ENCODE measurements around the gene PTPN7. TPM values are rescaled to one million over a fixed set of nuclear protein-coding genes. Genes with fewer than 3 reads are reported as not detected.
"Not testable (repeated sequence)": the region's sequence is repeated elsewhere in the genome, so short reads cannot be mapped to it uniquely, and the experiment has no call there.

PTPN7 gene
- total RNA-seq, 1 experiment from 2014 or later: not detected

DNA sequence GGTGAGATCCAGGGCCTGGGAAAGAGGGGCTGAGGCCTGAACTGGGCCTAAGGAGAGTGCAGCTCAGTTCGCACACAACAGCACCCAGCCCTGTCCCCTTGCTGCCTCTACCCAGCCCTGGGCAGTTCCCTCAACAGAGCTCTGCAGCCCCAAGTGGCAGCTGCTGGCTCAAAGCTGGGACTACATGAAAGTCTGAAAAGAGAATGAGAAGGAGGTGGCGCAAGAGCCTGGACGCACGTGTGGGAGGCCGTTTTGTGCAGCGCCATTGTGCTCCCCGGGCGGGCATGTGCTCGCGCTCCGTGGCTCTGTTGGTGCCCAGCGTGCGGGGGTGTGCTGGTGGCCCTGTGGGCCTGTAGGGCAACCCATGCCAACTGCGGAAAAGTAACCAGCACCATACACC lies 27.4 kb downstream of the PTPN7 start:
- no peak for DNase-seq (ENCODE audit: low read depth)

DNA sequence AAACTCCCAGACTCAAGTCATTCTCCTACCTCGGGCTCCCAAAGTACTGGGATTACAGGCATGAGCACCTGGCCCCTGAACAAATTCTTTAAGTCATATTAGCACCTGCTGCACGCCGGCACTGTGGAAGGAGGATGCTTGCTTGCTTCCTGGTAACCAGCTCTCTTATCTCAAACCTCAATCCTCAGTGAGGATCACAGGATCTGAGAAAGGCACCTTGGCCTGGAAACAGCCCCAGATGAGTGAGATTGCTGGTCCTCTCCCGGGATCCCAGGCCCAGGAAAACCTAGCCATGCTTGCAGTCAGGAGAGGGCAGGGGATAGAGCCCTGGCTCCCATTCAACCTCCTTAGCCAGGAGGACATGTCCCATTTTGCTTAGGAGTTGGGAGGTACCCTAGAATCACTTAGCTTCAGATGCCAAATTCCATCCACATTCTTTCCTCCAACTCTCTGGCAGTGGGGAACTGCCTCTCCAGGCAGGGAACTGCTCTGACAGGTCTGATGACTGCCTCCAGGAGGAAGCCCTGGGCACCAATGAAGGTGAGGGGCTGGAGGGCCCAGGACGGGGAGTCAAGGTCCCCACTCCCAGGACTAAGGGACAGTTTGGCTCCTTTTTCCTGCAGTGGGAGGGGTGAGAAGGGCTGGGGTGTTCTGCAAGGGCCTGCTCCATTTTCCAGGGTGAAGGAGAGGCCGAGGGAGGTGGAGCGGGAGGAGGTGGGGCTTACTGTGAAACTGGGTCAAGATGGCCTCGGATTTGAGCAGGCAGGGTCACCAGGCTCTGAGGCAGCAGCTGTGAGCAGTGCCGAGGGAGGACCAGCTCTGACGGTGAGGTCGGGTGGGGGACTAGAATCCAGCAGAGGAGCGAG lies 28.2 kb downstream of the PTPN7 start:
- DNase-seq (ENCODE audit: low read depth): no peak

DNA sequence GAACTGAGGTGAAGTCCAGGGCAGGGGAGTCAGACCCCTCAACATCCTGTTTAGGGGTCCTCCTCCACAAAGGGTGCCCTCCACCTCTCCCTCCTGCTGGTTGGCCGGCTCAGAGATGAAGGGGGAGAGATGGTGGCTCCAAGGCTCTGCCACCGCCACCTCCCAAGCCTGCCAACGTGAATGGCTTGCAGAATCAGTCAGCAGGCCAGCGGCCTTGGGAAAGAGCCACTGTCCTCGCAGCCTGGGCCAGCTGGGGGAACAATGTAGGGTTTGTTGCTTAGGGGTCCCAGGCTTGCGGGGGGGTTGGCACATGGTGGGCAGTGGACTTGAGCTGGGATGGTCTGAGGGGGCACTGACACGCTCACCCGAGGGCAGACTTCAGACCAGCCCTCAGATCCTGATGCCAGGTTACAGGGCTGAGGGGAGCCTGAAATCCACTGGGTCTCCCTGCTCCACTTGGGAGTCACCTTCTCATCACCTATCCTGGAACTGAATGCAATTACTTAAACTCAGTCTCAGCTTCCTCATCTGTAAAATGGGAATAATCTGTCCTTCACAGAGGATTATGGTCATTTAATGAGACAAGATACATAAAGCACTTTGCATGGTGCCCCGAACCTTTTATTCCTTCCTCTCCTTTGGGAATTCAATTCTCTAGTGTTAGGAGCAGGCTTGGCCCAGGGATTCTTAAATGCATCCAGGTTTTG lies 29.4 kb downstream of the PTPN7 start:
- DNase-seq (ENCODE audit: low read depth): no peak

DNA sequence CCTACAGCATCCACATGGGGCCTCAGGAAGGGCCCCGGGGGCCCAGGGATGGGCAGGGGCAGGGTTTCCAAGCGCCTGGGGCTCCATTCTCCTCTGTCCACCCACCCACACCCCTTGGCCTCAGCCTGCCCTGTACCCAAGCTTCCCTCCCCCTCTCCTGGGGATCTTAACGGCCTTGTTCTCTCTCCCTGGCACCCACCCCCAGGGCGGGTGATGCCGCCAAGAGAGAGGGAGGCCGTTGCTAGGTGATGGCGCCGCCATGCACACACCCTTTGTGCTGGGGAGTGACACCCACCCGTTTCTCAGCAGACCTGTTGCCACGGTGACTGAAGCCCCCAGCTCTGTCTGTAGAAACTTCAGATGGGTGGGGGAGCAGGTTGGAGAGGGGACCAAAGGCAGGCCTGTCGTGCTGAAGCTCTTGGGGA lies 30.1 kb downstream of the PTPN7 start:
- DNase-seq (ENCODE audit: low read depth): no peak

DNA sequence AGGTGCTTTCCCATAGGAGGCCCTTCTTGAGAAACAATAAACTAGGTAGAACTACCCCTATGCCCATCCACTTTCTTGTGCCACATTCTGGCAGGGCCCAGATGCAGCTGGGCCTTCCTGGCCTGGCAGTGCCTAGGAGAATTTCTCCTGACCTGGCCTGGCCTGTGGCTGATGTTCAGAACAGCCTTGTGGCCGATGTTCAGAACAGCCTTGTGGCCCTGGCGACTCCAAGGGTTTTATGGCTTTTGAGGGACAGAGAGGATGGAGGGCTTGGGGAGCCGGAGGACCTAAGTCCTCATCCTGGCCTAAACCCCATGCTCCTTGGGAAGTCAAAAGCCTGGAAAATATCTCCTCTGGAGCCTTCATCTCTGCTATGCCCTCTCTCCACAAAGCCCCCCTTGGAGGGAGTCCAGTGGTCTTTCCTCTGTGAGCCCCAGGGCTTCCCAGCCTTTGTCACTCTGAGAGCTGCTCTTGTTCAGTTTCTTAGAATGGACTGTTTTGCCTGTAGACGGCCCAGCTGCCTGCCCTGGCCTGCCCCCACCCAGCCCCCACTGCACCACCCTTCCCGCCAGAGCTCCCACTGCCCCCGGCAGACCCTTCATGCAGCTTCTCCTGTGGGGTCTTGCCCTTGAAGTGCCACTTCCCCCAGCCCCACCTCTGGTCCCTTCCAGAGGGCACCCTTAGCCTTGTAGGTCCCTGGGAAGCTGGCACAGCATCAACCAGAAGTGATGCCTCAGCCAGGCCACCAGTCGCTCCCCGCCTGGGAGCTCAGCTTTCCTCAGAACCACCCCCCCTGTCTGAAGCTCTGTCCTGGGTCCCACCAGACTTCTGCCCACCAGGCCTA lies 30.7 kb downstream of the PTPN7 start:
- DNase-seq (ENCODE audit: low read depth): no peak

DNA sequence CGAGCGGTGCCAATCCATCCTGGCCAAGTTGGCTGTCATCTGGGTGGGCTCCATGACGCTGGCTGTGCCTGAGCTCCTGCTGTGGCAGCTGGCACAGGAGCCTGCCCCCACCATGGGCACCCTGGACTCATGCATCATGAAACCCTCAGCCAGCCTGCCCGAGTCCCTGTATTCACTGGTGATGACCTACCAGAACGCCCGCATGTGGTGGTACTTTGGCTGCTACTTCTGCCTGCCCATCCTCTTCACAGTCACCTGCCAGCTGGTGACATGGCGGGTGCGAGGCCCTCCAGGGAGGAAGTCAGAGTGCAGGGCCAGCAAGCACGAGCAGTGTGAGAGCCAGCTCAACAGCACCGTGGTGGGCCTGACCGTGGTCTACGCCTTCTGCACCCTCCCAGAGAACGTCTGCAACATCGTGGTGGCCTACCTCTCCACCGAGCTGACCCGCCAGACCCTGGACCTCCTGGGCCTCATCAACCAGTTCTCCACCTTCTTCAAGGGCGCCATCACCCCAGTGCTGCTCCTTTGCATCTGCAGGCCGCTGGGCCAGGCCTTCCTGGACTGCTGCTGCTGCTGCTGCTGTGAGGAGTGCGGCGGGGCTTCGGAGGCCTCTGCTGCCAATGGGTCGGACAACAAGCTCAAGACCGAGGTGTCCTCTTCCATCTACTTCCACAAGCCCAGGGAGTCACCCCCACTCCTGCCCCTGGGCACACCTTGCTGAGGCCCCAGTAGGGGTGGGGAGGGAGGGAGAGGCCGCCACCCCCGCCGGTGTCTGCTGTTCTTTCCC lies 32.4 kb downstream of the PTPN7 start:
- DNase-seq (ENCODE audit: low read depth): no peak

DNA sequence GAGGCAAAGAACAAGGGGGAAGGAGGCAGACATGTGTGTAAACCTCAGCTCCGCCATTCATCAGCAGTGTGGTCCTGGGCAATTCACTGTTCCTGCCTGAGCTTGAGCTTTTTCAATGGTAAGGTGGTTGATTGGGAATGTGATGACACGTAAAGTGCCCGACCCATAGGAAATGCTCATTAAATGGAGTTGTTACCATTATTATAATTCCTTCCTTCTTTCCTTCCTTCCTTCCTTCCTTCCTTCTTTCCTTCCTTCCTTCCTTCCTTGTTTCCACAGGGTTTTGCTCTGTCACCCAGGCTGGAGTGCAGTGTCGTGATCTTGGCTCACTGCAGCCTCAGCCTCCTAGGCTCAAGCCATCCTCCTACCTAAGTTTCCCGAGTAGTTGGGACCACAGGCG lies 33.3 kb downstream of the PTPN7 start:
- DNase-seq (ENCODE audit: low read depth): no peak

DNA sequence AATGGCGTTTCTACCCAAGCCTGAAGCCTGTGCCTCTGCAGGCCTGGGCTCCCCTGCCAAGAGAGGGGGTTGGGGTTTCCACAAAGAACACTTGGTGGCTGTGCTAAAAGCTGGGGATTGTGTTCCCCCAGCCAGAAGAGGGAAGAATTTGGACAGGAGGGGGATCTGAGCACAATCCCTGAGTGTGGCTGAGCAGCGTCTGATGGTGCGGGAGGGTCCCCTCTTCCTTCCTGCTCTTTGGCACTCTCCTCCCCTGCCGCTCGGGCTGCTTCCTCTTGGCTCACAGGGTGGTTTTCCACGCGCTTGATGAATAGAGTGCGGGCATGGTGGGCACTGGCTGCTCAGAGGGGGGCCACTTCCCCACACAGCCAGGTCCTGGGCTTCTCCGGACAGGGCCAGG lies 34.0 kb downstream of the PTPN7 start:
- DNase-seq (ENCODE audit: low read depth): no peak

DNA sequence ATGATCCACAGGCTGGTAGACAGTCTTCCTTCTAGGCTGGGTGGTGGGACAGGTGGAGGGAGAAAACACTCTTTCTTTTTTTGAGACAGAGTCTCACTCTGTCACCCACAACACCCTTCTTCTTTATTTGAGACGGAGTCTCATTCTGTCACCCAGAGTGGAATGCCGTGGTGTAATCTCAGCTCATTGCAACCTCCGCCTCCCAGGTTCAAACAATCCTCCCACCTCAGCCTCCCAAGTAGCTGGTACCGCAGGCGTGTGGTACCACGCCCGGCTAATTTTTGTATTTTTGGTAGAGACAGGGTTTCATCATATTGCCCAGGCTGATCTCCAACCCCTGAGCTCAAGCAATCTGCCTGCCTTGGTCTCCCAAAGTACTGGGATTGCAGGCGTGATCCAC lies 34.8 kb downstream of the PTPN7 start:
- no peak for DNase-seq (ENCODE audit: low read depth)

DNA sequence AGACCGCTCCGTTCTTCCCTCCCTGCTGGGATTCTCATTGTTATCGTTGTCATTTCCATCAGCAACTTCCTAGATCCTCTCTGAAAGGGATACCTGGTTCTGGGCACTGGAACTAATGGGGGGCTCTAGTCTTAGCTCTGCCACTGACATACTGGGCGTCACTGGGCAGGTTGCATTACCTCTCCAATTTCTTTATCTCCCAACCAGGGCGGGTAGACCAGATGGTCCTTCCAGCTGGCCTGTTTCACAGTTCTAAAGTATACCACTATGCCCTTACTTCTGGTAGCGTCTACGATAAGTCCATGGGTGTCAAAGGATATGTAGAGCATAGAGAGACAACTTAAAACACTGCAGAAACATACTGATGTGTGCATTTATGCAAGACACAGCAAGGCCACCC lies 36.3 kb downstream of the PTPN7 start:
- DNase-seq (ENCODE audit: low read depth): no peak

DNA sequence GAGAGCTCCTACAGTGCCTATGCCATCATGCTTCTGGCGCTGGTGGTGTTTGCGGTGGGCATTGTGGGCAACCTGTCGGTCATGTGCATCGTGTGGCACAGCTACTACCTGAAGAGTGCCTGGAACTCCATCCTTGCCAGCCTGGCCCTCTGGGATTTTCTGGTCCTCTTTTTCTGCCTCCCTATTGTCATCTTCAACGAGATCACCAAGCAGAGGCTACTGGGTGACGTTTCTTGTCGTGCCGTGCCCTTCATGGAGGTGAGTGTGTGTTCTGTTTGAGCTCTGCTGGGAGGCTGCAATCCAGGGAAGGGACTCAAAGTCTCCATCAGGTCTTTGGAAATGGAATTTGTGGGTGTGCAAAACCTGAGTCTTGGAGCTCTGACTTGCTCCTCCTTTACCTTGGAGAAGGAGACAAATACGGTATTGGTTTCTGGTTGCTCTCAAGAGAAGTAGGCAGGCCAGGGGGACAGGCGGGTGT lies 37.0 kb downstream of the PTPN7 start:
- no peak for DNase-seq (ENCODE audit: low read depth)

DNA sequence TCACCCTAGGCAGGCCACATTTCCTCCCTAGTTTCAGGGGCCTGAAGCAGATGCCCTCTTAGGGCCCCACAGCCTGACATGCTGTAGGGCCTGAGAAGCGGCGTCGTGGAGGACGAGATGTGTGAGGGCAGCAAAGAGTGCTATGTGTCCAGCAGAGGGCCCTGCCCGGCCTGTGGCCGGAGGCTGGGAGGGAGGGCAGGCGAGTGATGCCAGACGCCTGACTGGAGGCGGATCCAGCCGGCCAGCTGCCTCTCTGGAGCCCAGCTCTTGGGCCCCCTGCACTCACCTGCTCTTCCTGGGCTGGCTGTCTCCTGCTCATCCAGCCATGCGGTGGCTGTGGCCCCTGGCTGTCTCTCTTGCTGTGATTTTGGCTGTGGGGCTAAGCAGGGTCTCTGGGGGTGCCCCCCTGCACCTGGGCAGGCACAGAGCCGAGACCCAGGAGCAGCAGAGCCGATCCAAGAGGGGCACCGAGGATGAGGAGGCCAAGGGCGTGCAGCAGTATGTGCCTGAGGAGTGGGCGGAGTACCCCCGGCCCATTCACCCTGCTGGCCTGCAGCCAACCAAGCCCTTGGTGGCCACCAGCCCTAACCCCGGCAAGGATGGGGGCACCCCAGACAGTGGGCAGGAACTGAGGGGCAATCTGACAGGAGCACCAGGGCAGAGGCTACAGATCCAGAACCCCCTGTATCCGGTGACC lies 37.6 kb downstream of the PTPN7 start, which contains the start of gene GPR37L1:
Gene GPR37L1, plus strand, starts transcription at position 279 of the 697 bp plus-strand sequence. Its CDS starts 47 bp downstream, at position 326.
- no peak for DNase-seq (ENCODE audit: low read depth)

DNA sequence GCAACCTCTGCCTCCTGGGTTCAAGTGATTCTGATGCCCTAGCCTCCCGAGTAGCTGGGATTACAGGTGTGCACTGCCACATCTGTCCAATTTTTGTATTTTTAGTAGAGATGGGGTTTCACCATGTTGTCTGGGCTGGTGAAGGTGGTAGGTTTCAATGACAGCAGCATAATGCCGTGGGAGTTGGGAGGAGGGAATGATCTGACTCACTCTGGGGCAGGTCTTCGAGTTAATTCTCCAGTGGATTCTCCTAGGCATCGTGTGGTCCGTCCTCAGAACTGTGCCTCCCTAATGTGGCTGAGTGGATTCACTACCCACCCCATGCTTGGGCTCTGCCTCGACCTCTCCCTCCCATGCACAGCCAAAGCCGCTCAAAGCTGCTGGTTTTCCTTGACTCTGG lies 39.4 kb downstream of the PTPN7 start:
- no peak for DNase-seq (ENCODE audit: low read depth)

DNA sequence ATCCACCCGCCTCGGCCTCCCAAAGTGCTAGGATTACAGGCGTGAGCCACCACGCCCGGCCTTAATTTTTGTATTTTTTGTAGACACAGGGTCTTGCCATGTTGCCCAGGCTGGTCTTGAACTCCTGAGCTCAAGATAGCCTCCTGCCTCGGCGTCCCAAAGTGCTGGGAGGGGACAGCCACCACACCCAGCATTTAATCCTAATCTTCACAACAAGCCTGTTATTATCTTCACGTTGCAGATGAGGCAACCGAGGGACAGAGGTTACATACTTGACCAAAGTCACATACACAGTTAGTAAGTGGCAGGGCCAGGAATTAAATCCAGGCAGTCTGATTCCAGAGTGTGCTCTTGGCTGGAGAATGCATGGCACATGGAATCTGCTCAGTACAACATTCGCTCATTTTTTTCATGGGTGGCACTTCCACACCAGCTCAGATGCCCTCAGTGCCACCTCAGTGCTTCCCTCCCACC lies 42.5 kb downstream of the PTPN7 start:
- DNase-seq (ENCODE audit: low read depth): no peak

DNA sequence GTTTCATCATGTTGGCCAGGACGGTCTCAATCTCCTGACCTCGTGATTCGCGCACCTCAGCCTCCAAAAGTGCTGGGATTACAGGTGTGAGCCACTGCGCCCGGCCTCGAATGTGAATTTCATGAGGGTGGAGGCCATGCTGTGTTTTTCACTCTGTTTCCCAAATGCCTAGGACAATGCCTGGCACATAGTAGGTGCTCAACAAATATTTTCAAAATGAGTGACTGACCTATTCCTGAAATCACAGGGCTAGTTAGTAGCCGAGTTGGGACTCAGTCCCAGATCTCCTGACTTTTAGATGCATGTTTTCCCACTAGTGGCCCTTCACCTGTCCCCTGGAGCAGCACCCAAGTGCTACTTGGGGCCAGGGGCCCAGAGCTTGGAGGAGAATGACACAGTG lies 44.1 kb downstream of the PTPN7 start:
- no peak for DNase-seq (ENCODE audit: low read depth)

DNA sequence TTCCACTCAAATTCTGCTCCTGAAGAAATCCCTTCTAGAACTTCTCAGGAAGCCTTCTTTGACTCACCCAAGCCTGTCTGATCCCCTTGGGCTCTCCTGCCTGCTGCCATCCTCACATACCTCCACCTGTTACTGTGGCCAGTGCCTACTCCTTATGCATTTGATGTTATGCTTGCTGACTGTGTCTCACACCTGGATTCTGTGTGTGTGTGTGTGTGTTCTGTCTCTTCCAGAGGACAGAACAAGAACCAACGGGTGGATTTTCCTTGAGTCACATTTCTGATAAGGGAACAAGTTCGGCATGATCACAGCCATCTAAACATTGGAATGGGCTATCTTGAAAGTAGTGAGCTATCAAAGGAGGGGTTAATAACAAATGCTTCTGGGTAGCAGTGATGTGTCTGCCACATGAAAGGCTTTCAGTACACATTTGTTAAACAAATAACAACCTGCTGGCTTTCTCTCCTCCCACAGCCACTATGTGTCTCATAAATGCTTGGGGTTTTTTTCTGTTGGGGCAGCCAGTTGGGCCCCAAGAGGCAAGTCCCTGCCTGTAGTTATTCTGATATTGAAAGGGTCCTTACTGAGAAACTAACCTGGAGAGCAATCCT lies 46.6 kb downstream of the PTPN7 start:
- no peak for DNase-seq (ENCODE audit: low read depth)

DNA sequence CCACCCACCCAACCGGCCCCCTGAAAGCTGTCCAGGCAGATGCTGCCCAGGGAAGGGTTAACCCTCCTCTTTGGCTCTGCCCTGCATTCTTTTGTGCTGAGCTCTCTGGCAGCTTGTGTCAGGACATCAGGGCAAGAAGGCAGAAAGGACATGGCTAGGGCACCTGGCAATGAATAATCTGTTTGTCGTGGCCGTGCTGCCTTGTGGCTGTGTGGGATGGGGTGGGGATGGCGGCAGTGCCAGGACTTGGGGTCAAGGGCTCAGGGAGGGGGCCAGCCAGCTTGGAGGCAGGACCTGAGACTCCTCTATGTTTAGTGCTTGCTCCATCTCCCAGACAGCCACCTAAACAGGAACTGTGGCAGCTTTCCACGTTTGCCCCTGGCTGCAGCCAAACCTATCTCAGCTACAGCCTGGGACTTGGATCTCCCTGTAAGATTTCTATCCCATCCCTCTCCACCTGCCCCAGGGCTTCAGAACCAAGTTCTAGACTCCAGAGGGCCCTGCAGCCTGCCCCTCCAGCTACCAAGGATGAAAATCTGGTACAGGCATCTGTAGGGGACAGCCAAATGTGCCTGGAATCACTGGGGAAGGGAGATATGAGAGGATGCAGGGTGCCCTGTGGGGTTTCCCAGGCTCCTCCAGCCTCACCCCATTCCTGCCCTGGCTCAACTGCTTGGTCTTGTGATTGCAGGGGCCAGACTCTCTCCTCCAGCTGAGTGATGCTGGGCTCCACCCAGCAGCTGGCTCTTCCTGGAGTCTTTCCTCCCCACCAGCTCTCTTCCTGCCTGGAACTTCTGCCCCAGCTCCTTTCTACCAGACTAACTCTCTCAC lies 47.3 kb downstream of the PTPN7 start:
- no peak for DNase-seq (ENCODE audit: low read depth)

DNA sequence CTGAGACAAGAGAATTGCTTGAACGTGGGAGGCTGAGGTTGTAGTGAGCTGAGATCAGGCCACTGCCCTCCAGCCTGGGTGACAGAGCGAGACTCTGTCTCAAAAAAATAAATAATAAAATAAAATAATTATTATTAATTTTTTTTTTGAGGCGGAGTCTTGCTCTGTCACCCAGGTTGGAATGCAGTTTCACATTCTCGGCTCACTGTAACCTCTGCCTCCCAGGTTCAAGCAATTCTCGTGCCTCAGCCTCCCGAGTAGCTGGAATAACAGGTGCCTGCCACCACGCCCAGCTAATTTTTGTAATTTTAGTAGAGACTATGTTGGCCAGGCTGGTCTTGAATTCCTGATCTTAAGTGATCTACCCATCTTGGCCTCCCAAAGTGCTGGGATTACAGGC lies 48.8 kb downstream of the PTPN7 start:
- DNase-seq (ENCODE audit: low read depth): not testable (repeated sequence)

DNA sequence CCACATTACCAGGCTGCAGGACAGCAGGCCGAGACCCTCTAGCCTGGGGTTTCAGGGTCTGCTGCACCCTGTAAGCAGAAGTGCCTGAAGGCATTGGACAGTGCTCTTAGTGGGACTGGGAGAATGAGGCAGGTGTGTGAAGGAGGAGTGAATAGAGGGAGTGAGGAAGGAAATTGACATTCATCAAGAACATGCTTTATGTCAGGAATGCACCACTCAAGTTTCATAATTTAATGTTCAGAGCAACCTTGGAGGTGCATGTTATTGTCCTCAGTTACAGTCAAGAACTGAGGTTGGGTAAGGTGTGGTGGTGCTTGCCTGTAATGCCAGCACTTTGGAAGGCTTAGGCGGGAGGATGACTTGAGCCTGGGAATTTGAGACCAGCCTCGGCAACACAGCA lies 49.4 kb downstream of the PTPN7 start:
- DNase-seq (ENCODE audit: low read depth): no peak

All from HT1080 (cell line).